ENCODE measurements around the gene GPR152. TPM values are rescaled to one million over a fixed set of nuclear protein-coding genes. Genes with fewer than 3 reads are reported as not detected.

Gene GPR152
- total RNA-seq, 1 donor from 2014 or later, result not detected

GRCh38 chr11:67465189-67465510 is 12.6 kb upstream of the GPR152 start:
- DNase-seq (ENCODE audit: low spot score), result no peak

GRCh38 chr11:67464411-67465188 is 12.1 kb upstream of the GPR152 start:
- DNase-seq (ENCODE audit: low spot score), result peak; percentile 92

DNA sequence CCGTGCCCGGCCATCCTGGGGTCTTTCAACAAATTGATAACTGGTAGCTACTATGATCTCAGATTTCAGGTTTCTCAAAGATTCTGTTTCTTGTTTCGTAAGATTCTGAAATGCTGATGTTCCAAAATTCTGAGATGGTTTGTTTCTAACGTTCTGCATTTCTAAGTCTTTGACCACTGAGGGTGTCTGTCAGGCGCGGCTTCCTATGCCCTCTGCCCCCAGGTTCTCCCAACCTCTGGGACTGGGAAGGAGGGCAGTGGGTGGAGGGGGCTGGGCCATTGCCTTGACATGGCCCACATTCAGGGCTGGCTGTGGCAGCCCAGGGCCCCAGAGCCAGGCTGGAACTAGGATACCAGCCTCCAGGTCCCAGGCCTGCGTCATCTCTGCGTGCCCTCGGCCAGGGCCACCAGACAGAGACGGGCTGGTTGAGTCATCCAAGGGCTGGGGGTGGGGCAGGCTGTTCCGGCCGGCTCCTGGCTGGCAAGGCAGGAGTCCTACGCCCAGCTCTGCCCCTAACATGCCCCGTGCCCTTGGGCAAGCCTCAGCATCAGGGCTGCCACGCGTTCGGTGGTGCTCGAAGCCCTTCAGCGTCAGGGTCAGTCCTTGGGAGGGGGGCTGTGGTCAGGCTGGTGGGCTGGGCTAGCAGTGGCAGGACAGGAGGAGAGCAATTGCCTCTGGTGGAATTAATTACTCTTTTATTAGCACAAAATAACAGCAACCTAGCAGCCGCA is 11.3 kb upstream of the GPR152 start:
- DNase-seq (ENCODE audit: low spot score), result peak; percentile 86

DNA sequence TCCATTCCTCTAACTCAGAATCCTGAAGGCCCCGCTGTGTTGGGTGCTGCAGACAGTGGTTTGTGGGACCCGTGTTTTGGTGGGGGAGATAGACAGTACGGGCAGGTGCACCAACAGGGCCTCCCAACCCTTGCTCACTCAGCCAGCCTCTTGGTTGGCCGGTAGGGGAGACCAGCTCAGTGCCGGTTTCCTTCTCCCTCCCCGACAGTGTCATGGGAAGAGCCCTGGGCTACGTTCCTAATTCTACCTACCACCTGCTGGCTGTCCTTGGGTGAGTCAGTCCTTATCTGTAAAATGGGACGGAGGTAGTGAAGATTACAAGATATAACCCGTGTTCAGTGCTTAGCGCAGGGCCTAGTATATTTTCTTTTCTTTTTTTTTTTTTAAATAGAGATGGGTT is 10.7 kb upstream of the GPR152 start:
- no peak for DNase-seq (ENCODE audit: low spot score)

DNA sequence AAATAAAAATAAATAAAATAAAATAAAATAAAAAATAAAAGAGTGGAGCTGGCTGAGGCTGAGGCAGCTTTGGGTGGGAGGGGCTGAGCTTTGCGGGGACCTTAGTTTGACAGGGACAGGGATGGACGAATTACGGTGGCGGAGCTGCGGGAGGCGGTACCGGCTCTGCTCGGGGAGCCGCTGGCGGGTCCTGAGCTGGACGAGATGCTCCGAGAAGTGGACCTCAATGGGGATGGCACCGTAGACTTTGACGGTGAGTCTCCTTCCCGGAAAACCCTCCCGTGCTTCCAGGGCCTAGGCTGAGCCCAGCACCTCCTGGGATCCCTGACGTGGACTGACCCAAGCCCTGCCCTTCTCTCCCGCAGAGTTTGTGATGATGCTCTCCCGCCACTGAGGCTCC is 5.7 kb upstream of the GPR152 start:
- no peak for DNase-seq (ENCODE audit: low spot score)

GRCh38 chr11:67457453-67457852 is 4.9 kb upstream of the GPR152 start:
- DNase-seq (ENCODE audit: low spot score), result no peak

- no peak for DNase-seq (ENCODE audit: low spot score)
Observed at GRCh38 chr11:67456068-67456705, 3.7 kb upstream of the GPR152 start.

DNA sequence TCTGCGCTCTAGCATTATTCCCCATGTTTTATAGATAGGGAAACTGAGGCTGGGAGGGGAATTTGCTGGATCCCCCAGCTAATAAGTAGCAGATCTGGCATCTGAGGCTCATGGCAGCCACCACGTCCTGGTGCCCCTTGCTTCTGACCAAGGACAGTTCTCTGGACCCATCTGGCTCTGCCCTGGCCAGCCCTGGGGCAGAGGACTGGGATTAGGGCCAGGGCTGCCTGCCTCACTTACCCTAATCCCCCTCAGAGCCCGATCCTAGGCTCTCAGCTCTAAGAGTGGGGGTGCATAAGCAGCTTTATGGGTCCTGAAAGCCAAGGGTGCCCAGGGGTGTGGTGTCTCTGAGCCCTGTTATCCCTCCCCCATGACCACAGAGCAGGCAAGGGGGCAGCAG is 2.5 kb upstream of the GPR152 start, which contains the start of gene CABP4:
Gene CABP4, plus strand, starts transcription at position 301 of the 400 bp plus-strand sequence. Its CDS starts 70 bp downstream, at position 371.
- no peak for DNase-seq (ENCODE audit: low spot score)

GRCh38 chr11:67453816-67454732 is 1.5 kb upstream of the GPR152 start:
- DNase-seq (ENCODE audit: low spot score), result no peak

- no peak for DNase-seq (ENCODE audit: low spot score)
Observed at GRCh38 chr11:67451658-67451976, 912 bp downstream of the GPR152 start.

GRCh38 chr11:67450796-67451657 is 1.5 kb downstream of the GPR152 start:
- DNase-seq (ENCODE audit: low spot score), result no peak

DNA sequence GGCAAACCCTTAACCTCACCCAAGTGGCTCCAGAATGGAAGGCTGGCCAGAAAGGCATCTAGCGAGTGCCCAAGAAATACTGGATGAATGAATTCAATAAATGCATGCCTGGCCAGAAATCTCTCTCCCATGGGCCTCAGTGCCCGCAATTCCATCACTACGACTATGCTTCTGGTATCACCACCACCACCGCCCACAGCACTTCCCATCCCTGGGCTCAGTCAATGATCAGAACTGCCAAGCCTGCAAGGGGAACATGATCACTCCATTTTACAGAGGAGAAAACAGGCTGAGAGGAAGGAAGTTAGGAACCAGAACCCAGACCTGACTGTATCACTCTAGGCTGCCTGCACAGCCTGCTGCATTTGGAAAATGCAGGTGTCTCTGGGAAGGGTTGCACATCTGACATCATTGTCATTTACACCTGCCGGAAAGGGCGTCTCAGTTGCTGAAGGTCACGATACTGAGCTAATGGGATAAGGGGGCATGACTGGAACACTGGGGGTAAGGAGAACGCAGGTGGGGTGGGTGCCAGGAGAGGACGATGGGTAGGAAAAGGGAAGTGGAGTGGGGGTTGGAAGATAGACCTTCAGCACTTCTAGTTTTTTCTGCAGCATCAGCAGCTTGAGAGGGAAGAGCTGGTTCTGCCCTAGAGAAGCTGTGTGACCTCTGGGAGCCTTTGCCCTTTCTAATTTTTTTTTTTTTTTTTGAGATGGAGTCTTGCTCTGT is 3.2 kb downstream of the GPR152 start:
- no peak for DNase-seq (ENCODE audit: low spot score)

DNA sequence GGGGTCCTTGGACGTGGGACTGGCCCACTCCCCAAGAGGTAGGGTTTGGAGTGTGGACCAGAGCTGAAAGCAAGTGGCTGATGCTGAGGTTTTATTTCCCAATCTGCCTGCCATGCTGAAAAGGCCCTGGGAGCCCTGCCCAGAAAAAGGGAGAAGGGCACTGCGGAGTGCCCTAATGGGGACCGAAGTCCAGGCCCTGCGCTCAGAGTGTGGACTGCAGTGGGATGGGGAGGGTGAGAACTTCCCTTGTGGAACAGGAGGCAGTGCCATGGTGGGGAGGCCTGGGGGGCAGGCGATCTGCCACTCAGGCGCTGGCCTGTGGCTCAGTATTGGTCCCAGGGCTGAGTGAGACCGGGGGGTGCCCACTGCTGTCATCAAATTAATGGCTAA is 4.3 kb downstream of the GPR152 start:
- DNase-seq (ENCODE audit: low spot score), result no peak

DNA sequence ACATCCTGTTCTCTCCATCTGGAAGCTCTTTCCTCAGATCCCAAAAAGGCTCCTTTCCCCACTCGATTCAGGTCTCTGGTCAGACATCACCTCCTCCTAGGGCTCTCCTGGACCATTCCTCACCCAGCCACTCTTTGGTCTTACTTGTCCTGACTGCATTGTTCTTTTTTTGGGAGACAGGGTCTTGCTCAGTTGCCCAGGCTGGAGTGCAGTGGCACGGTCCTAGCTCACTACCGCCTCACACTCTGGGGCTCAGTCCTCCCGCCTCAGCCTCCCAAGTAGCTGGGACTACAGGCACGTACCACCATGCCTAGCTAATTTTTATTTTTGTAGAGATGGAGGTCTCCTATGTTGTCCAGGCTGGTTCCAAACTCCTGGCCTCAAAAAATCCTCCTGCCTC is 7.0 kb downstream of the GPR152 start:
- DNase-seq (ENCODE audit: low spot score), result no peak

DNA sequence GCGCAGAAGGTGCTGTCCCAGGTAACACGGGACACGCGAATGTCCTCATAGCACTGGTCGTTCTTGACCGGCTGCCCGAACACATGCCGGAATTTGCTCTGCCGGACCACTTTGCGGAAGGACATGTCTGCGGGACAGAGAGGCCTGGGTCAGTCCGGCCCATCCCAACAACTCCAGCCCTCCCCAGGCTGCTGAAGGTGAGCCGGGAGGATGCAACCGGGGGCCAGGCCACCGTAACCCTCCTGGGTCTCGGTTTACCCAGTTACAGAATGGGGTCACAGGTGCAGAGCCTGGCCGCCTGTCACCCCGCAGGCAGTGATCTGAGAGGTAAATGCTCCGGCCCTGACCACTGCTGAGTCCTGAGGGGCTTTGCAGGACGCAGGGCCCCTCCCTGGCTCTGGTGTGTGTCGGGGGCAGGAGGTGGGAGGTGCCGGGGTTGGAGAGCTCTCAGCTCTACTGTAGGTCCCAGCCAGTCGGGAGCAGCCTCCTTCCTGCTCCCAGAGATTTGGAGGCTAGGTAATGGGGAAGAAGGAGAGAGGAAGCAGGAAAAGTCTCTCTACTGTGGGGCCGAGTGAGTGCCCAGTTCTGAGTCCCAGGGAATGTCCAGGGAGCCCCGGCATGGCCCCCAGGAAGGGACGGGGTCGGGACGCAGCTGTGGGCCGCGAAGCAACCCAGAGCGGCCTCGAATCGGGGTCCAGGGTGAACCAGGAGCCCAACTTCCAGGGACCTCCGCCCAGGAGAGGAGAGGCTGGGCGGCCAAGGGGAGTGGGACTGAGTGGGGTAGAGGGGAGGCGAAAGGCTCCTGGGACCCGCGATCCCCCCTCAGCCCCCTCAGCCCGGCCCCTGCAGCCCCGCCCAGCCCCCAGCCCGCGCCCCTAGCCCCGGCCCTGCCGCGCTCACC is 9.8 kb downstream of the GPR152 start:
- DNase-seq (ENCODE audit: low spot score), result no peak

DNA sequence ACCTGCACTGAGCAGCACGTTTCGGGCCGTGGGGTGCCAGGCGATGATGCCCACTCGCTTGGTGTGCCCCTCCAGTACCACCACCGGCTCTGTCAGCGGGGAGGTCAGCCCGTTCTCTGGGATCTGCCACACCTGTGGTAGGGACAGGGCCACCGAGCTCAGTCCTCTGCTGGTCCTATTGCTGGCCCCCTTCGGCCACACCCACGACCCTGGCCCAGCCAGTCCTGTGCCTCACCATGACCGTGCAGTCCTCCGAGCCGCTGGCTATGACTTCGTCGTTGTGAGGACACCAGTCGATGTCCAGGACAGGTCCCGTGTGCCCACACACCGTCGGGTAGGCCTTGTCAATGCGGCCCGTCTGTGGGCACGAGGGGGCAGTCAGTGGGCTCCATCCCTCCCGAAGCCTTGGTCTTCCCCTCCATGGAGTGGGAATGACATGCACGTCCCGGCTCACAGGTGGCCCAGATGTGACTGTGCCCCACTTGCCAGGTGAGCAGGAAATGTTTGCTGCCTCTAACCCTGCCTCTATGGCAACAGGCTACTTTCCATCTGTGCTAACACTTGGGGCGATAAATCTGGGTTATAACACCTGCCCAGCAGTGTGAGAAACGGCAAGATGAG is 10.7 kb downstream of the GPR152 start:
- no peak for DNase-seq (ENCODE audit: low spot score)

GRCh38 chr11:67441098-67441563 is 11.4 kb downstream of the GPR152 start:
- DNase-seq (ENCODE audit: low spot score), result no peak

DNA sequence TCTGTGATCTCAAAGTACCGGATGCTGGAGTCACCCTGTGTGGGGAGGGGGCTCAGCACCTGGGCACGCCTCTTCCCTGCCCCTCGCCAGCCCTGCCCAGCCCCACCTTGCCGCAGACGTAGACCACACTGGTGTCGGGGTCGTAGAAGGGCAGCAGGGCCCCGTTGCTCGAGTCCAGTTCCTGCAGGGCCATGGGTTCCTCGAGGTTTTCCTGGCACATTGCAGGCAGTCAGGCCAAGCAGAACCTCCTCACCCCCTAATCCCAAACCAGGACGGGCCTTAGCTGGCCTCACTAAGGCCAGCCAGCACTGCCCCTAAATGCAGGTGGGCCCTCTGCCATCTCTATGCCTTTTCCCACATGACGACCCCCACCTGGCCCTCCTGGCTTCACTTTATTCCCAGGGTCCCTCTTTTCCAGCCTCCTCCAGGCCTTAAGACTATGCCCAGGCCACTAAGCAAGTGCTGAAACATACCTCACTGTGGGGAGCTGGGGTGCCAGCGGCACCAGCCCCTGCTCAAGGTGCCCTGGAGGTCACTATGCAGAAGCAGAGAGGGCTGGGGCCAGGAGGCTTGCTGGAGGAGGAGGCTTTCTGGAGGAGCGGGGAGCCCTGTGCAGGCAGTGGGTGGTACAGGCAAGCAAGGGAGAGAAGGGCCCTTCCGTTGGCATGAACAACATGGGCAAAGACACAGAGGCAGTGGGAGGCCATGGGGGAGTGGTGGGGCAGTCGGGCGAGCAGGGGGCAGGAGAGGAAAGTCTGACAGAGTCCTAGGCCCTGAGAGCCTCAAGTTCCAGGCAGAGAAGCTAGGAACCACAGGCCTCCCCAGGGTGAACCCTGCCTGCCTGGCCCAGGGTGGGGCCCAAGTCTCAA is 12.1 kb downstream of the GPR152 start:
- DNase-seq (ENCODE audit: low spot score), result no peak

Measured in ureter (tissue), 1 donor.